Nephron (organoid): ENCODE data around the gene RALB.
"Not testable (repeated sequence)": the region's sequence is repeated elsewhere in the genome, so short reads cannot be mapped to it uniquely, and the experiment has no call there.

ENCODE experiments used
- H3K27ac Mint-ChIP-seq, 3 experiments: 2 replicates each; pipeline ENCODE4 v1.8.0; 2020; ENCODE audit warnings: mixed read lengths in 3 of 3, mild to moderate bottlenecking in 2 of 3, moderate library complexity in 1 of 3
- H3K27me3 Mint-ChIP-seq: 2 replicates; pipeline ENCODE4 v1.8.0; 2021; ENCODE audit warnings: low read depth, mild to moderate bottlenecking, moderate library complexity, mixed read lengths
- H3K36me3 Mint-ChIP-seq: 2 replicates; pipeline ENCODE4 v1.8.0; 2020; ENCODE audit warnings: low read depth, mixed read lengths
- H3K4me1 Mint-ChIP-seq: 2 replicates; pipeline ENCODE4 v1.8.0; 2020; ENCODE audit warnings: mixed read lengths
- H3K4me3 Mint-ChIP-seq, 3 experiments: 2 replicates each; pipeline ENCODE4 v1.8.0; 2020; ENCODE audit warnings: mild to moderate bottlenecking in 3 of 3, mixed read lengths in 3 of 3, moderate library complexity in 2 of 3
- H3K9me3 Mint-ChIP-seq: 2 replicates; pipeline ENCODE4 v1.8.0; 2020; ENCODE audit warnings: mixed read lengths
- CTCF ChIP-seq, 3 experiments: fragments of 200-600 bp; sonication (generic); IDR thresholded peaks; one replicate each; pipeline ENCODE4 v1.5.0; 2021; ENCODE audit warnings: antibody characterized with exemption in 3 of 3; ENCODE audit not compliant: unreplicated experiment in 3 of 3

RALB gene

GRCh38 chr2:120319686-120320317 lies 67.2 kb downstream of the RALB start:
- Mint-ChIP-seq H3K36me3 (no peaks in the 10 kb centered on the region), H3K9me3 (no peaks in the 10 kb centered on the region), H3K27ac (no peak overlapping the region), H3K4me1 (peaks cover 32% of the 10 kb centered on the region), H3K4me3 (no peak overlapping the region), H3K27me3 (peaks cover 44% of the 10 kb centered on the region)
- TF ChIP-seq CTCF (IDR thresholded peaks at IDR 0.05; ENCODE audit: unreplicated experiment in 3 of 3): no peak

- H3K4me3 Mint-ChIP-seq: peak overlapping the region in 1 of 3 experiments; percentile 9
- peak overlapping the region in 2 of 3 experiments; percentile 27 to 66 for H3K27ac Mint-ChIP-seq
- TF ChIP-seq CTCF (IDR thresholded peaks at IDR 0.05; ENCODE audit: unreplicated experiment in 3 of 3): no peak
- H3K4me1 Mint-ChIP-seq: peaks cover 28% of the 10 kb centered on the region
- H3K9me3 Mint-ChIP-seq: no peaks in the 10 kb centered on the region
- peaks cover 42% of the 10 kb centered on the region for H3K27me3 Mint-ChIP-seq
- no peaks in the 10 kb centered on the region for H3K36me3 Mint-ChIP-seq
These were observed 67.7 kb downstream of the RALB start for GRCh38 chr2:120320318-120320851.

- not testable (repeated sequence) for H3K9me3 Mint-ChIP-seq, H3K4me3 Mint-ChIP-seq, H3K36me3 Mint-ChIP-seq
- peaks cover 28% of the 10 kb centered on the region for H3K4me1 Mint-ChIP-seq
- H3K27me3 Mint-ChIP-seq: peaks cover 44% of the 10 kb centered on the region
- peak overlapping the region in 2 of 3 experiments; percentile 27 to 66 for H3K27ac Mint-ChIP-seq
These were observed 68.4 kb downstream of the RALB start for GRCh38 chr2:120320887-120321556.

GRCh38 chr2:120321721-120322284 lies 69.2 kb downstream of the RALB start:
- peaks cover 40% of the 10 kb centered on the region for H3K27me3 Mint-ChIP-seq
- H3K4me1 Mint-ChIP-seq: peaks cover 28% of the 10 kb centered on the region
- H3K36me3 Mint-ChIP-seq: no peaks in the 10 kb centered on the region
- no peak overlapping the region for H3K27ac Mint-ChIP-seq
- TF ChIP-seq CTCF (IDR thresholded peaks at IDR 0.05; ENCODE audit: unreplicated experiment in 3 of 3): no peak
- no peak overlapping the region for H3K4me3 Mint-ChIP-seq
- no peaks in the 10 kb centered on the region for H3K9me3 Mint-ChIP-seq

GRCh38 chr2:120322329-120322728 lies 69.7 kb downstream of the RALB start:
- peak overlapping the region in 1 of 3 experiments; percentile 34 for H3K27ac Mint-ChIP-seq

More at GRCh38 chr2:120322329-120322728, 69.7 kb downstream of the RALB start:
- peaks cover 28% of the 10 kb centered on the region for H3K4me1 Mint-ChIP-seq
- no peaks in the 10 kb centered on the region for H3K9me3 Mint-ChIP-seq
- H3K27me3 Mint-ChIP-seq: peaks cover 38% of the 10 kb centered on the region
- no peaks in the 10 kb centered on the region for H3K36me3 Mint-ChIP-seq
- no peak for TF ChIP-seq CTCF (IDR thresholded peaks at IDR 0.05; ENCODE audit: unreplicated experiment in 3 of 3)
- no peak overlapping the region for H3K4me3 Mint-ChIP-seq
